K562 (cell line): ENCODE data around the gene CPLX1. TPM values are rescaled to one million over a fixed set of nuclear protein-coding genes. Genes with fewer than 3 reads are reported as not detected.

Experiments
- CBX2 ChIP-seq: fragments of 200-600 bp; sonication (generic); IDR thresholded peaks from one replicate; pipeline ENCODE4 v1.6.1; 2012; ENCODE audit warnings: mild to moderate bottlenecking, low read length, inconsistent platforms; ENCODE audit not compliant: insufficient read depth, poor library complexity, severe bottlenecking
- COPS2 ChIP-seq: fragments of 450-650 bp; conservative IDR thresholded peaks from 2 replicates; pipeline ENCODE4 v1.6.1; 2016; ENCODE audit warnings: mild to moderate bottlenecking, moderate library complexity
- NCOA6 ChIP-seq: fragments of 450-650 bp; IDR thresholded peaks from 2 replicates; pipeline ENCODE4 v1.6.1; 2017; ENCODE audit warnings: mild to moderate bottlenecking
- TCF7L2 ChIP-seq: fragments of 150-350 bp; IDR thresholded peaks from 2 replicates; pipeline ENCODE4 v1.6.1; 2016; ENCODE audit warnings: low read depth, mild to moderate bottlenecking, low read length, moderate library complexity
- THAP12 ChIP-seq: fragments of 250-450 bp; sonication (Bioruptor Pico); IDR thresholded peaks from 2 replicates; pipeline ENCODE4 v1.9.0; 2021; ENCODE audit warnings: mild to moderate bottlenecking, inconsistent platforms
- ZKSCAN8 ChIP-seq: fragments of 200-800 bp; sonication (Bioruptor generic); IDR thresholded peaks from 2 replicates; pipeline ENCODE4 v1.6.1; 2016; ENCODE audit warnings: missing genetic modification characterization, missing compliant biosample characterization
- polyA plus RNA-seq, 8 experiments: library from polyadenylated mRNA; depleted of rRNA in 4 of 8; stranded (reverse) in 5 of 8; unstranded in 3 of 8; fragments of >200 nt; fragmentation: Nextera tagmentation in 2 of 8; fragmentation: Illumina TruSeq in 1 of 8; extraction: Ambion mirVana in 2 of 8; extraction: Trizol in 1 of 8; gene quantifications; 2 replicates each; pipeline versions ENCODE4 v1.2.1 to v1.2.3, GENCODE V29; 2011 to 2014; ENCODE audit warnings: inconsistent platforms in 1 of 8, missing spikeins in 1 of 8
- total RNA-seq, 7 experiments: library from RNA; depleted of rRNA in 6 of 7; stranded (reverse); fragments of >200 nt in 6 of 7; fragmentation: Illumina TruSeq in 2 of 7; extraction: Trizol in 2 of 7; gene quantifications; 2 replicates each; pipeline versions ENCODE4 v1.2.1 to v1.2.3, GENCODE V29; 2011 to 2021; ENCODE audit warnings: low replicate concordance in 1 of 7
- TF ChIP-seq, protein P1 (sequence below): fragments of 450-650 bp; IDR thresholded peaks from 2 replicates; pipeline ENCODE4 v1.6.1; 2018; ENCODE audit warnings: mild to moderate bottlenecking, low read depth; ENCODE audit not compliant: partially characterized antibody
- TF ChIP-seq, protein P2 (sequence below): fragments of 200-800 bp; sonication (Bioruptor generic); IDR thresholded peaks from 2 replicates; pipeline ENCODE4 v1.6.1; 2017; ENCODE audit warnings: missing genetic modification characterization, missing compliant biosample characterization

Gene CPLX1
- total and polyA plus RNA-seq, 9 of the 15 experiments (the other 6 are each of a cell fraction or from before 2014, with no cell fraction given): 0.03 to 3.3 (median 0.17) TPM; not detected in 2

DNA sequence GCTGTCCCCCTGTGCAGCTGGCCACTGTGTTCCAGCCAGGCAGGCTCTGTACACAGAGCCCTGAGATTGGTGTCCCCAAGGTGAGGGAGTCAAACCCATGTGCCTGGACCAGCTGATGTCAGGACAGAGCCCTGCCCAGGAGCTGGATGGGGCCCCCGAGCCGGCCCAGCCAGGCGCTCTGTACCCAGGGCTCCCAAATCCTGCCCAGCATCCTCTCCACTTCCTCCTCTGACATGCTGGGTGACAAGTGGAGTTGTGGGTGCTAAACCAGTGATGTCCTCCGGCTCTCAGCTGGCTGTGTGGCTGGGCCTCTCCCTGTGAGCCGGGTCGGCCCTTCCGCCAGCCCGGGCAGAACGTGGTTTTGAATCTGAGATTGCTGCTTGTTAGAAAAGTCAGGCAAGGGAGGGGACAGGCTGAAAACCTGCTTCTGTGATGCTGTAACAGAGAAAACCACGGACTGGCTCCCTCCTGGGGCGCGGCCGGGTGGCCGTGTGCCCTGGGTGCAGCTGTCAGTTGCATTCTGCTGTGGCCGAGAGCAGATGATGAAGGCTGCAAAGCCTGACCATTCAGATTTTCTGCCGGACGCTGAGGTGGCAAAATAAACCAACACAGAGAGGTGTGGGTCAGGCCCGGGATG lies 7.9 kb upstream of the CPLX1 start (continued):
- TF ChIP-seq, protein P1, sequence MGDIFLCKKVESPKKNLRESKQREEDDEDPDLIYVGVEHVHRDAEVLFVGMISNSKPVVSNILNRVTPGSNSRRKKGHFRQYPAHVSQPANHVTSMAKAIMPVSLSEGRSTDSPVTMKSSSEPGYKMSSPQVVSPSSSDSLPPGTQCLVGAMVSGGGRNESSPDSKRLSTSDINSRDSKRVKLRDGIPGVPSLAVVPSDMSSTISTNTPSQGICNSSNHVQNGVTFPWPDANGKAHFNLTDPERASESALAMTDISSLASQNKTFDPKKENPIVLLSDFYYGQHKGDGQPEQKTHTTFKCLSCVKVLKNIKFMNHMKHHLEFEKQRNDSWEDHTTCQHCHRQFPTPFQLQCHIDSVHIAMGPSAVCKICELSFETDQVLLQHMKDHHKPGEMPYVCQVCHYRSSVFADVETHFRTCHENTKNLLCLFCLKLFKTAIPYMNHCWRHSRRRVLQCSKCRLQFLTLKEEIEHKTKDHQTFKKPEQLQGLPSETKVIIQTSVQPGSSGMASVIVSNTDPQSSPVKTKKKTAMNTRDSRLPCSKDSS: no peak
- no peak for TF ChIP-seq CBX2
- TF ChIP-seq ZKSCAN8: no peak
- no peak for TF ChIP-seq COPS2
- TF ChIP-seq, protein P2, sequence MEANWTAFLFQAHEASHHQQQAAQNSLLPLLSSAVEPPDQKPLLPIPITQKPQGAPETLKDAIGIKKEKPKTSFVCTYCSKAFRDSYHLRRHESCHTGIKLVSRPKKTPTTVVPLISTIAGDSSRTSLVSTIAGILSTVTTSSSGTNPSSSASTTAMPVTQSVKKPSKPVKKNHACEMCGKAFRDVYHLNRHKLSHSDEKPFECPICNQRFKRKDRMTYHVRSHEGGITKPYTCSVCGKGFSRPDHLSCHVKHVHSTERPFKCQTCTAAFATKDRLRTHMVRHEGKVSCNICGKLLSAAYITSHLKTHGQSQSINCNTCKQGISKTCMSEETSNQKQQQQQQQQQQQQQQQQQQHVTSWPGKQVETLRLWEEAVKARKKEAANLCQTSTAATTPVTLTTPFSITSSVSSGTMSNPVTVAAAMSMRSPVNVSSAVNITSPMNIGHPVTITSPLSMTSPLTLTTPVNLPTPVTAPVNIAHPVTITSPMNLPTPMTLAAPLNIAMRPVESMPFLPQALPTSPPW: no peak
- no peak for TF ChIP-seq TCF7L2
- TF ChIP-seq THAP12 (CRISPR knock-in tag): no peak
- no peak for TF ChIP-seq NCOA6
- TF ChIP-seq, all 486 proteins: peak for 0
